NB4 (cell line): ENCODE data around the gene EXD3.

Source experiments
- DNase-seq: peaks from one replicate; pipeline ENCODE4 v3.0.0; 2010; ENCODE audit warnings: low read depth
- H3K4me3 ChIP-seq: one replicate; pipeline ENCODE4 v1.5.1; 2011; ENCODE audit warnings: mild to moderate bottlenecking, low read depth, low read length, moderate library complexity
- MYC ChIP-seq: IDR thresholded peaks from 2 replicates; pipeline ENCODE4 v1.6.1; 2011; ENCODE audit warnings: low read depth, low read length
- POLR2A ChIP-seq: IDR thresholded peaks from 2 replicates; pipeline ENCODE4 v1.6.1; 2011; ENCODE audit warnings: mild to moderate bottlenecking; ENCODE audit not compliant: insufficient read length; ENCODE audit errors: extremely low read depth
- TF ChIP-seq, protein P1 (sequence below): IDR thresholded peaks from 2 replicates; pipeline ENCODE4 v1.6.1; 2011; ENCODE audit warnings: low read depth, low read length
- TF ChIP-seq, protein P2 (sequence below): IDR thresholded peaks from one replicate; pipeline ENCODE4 v1.5.1; 2012; ENCODE audit warnings: low read depth, low read length

Gene EXD3

DNA sequence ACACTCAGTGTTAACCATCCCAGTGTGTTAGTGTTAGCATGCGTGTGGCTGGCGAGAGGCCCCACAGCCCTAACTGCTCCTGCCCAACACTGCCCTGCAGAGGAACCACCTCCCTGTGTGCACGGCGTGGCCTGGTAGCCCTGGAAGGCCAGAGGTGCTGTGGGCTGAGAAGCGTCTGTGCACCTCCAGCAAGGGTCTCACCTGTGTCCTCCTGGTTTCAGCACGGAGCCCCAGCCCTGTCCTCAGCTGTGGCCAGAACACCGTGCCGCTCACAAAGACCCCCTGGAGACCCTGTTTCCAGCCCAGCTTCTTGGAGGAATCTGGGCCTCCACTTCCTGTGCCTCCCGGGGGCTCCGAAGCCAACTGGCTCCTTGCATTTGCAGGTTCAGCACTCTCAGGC lies 64.8 kb downstream of the EXD3 start:
- no peak for DNase-seq
- H3K4me3 ChIP-seq: no peak overlapping the region
- TF ChIP-seq, protein P1, sequence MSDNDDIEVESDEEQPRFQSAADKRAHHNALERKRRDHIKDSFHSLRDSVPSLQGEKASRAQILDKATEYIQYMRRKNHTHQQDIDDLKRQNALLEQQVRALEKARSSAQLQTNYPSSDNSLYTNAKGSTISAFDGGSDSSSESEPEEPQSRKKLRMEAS: no peak
- TF ChIP-seq, protein P2, sequence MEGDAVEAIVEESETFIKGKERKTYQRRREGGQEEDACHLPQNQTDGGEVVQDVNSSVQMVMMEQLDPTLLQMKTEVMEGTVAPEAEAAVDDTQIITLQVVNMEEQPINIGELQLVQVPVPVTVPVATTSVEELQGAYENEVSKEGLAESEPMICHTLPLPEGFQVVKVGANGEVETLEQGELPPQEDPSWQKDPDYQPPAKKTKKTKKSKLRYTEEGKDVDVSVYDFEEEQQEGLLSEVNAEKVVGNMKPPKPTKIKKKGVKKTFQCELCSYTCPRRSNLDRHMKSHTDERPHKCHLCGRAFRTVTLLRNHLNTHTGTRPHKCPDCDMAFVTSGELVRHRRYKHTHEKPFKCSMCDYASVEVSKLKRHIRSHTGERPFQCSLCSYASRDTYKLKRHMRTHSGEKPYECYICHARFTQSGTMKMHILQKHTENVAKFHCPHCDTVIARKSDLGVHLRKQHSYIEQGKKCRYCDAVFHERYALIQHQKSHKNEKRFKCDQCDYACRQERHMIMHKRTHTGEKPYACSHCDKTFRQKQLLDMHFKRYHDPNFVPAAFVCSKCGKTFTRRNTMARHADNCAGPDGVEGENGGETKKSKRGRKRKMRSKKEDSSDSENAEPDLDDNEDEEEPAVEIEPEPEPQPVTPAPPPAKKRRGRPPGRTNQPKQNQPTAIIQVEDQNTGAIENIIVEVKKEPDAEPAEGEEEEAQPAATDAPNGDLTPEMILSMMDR: no peak

DNA sequence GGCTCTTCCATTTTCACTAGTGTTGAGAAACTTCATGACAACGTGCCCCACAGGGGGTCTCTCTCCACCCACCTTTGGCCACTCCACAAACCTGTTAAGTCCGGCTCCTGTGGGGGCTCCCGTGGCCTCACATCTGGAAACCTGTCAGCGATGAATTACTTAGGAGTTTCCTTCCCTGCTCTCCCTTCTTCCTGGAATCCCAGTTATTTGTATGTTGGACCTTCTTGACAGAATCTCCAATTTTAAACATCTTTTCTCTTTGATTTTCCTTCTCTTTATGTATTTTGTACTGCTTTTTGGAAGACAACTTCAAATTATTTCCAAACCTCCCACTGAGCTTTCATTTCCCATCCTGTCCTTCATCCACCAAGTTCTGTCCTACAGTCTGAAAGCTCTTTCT lies 65.8 kb downstream of the EXD3 start:
- TF ChIP-seq MYC (no peak), POLR2A (no peak)
- TF ChIP-seq, protein P2: no peak
- TF ChIP-seq, protein P1: no peak
- no peak overlapping the region for H3K4me3 ChIP-seq

DNA sequence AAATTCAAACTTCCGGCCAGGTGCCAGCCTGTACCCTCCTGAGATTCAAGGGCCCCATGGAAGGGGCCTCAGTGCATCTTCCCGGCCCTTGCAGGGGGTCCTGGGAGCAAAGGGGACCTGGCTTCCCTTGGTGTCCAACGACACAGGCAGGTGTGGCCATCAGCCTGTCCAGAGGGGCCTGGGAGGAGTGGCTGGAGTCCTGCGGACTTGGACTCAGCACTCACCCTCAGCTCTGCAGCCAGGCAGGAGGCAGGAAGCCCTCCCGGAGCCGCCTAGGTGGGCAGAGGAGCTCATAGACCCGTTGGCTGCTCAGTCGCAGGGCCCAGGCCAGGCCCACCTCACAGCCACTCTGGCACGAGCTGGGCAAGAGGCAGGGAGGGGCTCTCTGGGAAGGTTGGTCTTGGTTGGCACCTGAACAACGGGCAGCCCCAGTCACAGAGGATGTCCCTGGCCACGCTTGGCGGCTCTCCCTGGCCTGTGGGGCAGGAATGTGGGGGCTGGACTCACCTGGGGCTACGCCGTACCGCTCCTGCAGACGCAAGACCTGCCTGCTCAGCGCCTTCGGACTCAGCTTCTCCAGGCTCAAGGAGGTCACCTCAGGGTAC lies 67.1 kb downstream of the EXD3 start:
- H3K4me3 ChIP-seq: no peak overlapping the region
- DNase-seq: no peak
- TF ChIP-seq, protein P2: no peak
- TF ChIP-seq, protein P1: no peak
- TF ChIP-seq POLR2A: no peak
- TF ChIP-seq MYC: no peak

More for the DNA sequence above, 65.8 kb downstream of the EXD3 start:
- no peak for DNase-seq

DNA sequence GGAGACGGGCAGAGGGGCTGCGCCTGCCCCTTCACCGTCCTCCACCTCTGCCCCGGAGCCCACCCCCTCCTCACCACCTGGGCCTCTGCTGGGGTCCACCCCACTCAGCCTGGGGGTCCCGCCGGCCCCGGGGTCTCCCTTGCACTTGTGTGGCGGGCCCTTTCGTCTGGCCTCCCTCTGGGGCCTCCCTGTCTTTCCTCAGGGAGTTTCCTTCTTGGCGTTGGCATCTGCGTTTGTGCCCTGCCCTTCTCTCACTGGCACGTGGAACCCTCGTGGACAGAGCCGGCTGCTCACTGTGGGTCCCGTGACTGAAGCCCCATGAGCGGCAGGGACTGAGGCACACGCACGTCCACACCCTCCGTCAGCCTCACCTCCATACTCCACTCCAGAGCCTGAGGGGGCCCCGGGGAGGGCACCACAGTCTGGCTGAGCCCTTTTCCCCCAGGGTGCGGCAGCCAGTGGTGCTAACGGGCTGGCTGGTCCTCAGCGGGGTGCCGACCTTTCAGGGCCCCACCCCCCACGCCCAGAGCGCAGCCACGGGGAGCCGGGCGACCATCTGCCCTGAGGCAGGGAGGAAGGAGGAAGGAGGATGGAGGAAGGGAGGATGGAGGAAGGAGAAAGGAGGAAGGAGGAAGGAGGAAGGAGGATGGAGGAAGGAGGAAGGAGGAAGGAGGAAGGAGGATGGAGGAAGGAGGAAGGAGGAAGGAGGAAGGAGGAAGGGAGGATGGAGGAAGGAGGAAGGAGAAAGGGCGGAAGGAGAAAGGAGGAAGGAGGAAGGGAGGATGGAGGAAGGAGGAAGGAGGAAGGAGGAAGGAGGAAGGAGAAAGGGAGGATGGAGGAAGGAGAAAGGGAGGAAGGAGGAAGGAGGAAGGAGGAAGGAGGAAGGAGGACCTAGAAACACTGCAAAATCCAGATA lies 67.9 kb downstream of the EXD3 start:
- TF ChIP-seq MYC: no peak
- TF ChIP-seq, protein P2: no peak
- TF ChIP-seq, protein P1: no peak
- no peak for TF ChIP-seq POLR2A
- DNase-seq: no peak
- no peak overlapping the region for H3K4me3 ChIP-seq

DNA sequence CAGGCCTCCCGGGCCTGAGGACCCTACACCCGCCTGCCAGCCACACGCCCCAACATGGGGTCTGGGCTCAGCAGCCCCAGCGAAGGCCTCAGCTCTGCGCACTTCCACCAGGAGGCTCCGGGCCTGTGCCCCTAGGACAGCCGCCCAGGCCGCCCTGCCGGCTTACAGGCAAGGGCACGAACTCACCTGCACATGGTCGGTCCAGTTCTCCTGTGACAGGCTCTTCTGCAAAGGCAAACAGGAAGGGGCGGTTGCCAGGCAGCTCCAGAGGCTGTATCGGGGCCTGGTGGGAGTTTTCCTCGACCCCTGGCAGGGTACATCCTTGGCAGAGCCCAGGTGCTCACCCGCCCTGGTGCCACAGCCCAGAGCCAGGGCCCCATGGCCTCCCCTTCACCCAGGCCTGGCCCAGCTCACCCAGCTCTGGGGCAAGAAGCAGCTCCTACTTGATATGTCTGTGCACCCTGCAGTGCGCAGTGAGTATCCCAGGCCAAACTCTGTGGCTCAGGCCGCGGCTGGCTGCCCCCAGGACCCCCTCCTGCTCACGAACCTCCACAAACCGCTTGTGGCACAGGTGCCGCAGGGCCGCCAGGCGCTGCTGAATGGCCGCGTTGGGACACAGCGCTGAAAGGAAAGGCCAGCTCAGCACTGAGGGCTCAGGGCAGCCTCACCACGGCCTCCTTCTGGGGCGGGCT lies 68.7 kb downstream of the EXD3 start:
- TF ChIP-seq MYC: no peak
- H3K4me3 ChIP-seq: no peak overlapping the region
- no peak for DNase-seq
